ENCODE data around the gene KREMEN1.

Gene KREMEN1

DNA sequence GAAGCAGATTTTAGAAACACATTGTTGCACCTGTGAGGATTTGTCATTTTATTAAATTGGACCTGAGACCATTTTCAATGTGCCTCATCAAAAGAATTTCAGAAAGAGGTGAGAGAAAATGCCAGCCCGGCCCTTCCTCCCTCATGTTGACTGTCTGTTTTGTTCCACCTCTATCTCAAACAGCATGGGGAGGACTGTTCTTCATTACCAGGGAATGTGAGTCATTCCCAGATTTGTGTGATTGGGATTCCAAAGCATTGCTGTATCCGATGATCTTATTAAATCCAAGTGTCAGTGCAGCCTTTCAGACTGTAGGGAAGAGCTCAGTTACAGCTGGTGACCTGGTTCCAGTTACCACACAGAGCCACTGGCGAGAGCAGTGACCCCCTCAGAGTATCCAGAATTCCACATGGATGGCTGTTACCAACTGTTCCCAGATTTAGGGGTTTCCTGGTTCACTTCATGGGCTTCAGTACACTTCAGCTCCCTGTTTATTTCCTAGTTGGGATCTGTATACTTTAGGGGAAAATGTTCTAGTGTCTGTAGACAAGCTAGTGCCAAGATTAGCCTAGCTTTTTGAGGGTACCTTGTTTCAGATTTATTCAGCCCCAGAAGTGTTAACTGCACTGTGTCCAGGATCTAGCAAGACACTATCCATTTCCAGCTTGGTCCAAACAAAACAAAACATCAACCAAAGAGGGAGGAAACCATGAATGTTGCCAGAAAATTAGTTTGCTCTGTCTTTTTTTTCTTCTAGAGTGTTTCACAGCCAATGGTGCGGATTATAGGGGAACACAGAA, 20.9 kb downstream of the KREMEN1 start:
- H3K4me3 ChIP-seq (ENCODE audit: low read depth, low read length) = no peak overlapping the region
- no peak for DNase-seq (ENCODE audit: low read depth)
- TF ChIP-seq, protein P1, sequence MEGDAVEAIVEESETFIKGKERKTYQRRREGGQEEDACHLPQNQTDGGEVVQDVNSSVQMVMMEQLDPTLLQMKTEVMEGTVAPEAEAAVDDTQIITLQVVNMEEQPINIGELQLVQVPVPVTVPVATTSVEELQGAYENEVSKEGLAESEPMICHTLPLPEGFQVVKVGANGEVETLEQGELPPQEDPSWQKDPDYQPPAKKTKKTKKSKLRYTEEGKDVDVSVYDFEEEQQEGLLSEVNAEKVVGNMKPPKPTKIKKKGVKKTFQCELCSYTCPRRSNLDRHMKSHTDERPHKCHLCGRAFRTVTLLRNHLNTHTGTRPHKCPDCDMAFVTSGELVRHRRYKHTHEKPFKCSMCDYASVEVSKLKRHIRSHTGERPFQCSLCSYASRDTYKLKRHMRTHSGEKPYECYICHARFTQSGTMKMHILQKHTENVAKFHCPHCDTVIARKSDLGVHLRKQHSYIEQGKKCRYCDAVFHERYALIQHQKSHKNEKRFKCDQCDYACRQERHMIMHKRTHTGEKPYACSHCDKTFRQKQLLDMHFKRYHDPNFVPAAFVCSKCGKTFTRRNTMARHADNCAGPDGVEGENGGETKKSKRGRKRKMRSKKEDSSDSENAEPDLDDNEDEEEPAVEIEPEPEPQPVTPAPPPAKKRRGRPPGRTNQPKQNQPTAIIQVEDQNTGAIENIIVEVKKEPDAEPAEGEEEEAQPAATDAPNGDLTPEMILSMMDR (IDR thresholded peaks at IDR 0.05; ENCODE audit: insufficient read depth, low read depth, low read length, missing control alignments) = no peak

DNA sequence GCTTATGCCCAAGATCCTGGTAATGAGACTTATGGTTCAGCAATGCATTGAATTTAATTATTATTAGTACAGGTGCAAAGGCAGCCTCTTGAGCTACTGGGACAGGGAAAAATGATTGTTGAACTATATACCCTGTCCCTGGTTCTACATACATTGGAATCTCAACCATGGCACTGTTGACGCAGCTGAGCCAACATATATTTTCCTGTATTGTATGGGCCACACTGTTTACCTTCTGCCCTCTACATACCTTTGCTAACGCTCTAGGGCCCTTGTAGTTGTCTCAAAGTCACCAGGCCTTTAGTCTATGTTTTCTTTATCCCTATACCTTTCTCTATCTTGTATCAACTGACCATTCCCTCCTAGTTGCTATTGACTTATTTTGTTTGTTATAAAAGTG, 22.6 kb downstream of the KREMEN1 start:
- DNase-seq (ENCODE audit: low read depth) = no peak
- H3K4me3 ChIP-seq (ENCODE audit: low read depth, low read length) = no peak overlapping the region
- TF ChIP-seq, protein P1 (IDR thresholded peaks at IDR 0.05; ENCODE audit: insufficient read depth, low read depth, low read length, missing control alignments) = no peak

DNA sequence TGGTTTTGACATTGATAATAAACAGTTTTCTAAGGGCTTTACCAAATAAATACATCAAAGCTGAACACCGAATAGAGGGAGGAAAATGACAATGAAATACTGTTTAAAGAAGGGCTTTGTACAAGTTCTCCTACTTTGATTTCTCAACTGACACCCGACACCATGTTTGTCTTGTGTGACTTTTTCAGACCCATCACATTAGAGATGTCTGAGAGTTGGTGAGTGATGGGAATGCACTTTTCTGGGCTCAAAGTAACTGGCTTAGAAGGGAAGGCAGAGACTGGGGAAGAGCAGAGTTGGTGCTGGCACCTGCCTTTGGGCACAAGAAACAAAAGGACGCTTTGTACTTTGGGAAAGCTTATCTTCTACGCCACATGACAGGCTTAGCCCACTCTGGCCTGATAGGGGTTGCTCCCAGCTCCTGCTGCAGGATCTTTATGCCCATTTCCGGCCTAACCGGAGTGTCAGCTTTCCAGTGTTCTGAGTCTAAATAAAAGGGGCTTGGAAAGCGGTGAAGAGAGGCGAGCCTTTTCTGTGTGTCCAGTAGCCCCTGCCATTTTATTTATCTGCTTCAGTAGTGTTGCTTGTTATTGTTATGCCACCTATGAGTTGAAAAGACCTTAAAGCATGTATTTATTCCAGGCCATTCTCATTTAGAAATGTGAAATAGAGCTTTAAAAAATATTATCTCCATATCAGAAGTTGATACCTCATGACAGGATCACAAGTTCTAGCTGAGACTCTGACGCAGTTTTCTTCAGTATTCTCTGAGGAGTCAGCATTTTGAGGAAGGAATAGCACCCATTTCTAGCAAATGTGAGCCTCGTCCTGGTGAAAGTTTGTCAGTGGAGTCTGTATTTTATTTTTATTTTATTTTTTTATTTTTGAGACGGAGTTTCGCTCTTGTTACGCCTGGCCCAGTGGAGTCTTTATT, 24.2 kb downstream of the KREMEN1 start:
- H3K4me3 ChIP-seq (ENCODE audit: low read depth, low read length) = no peak overlapping the region
- DNase-seq (ENCODE audit: low read depth) = no peak
- TF ChIP-seq, protein P1 (IDR thresholded peaks at IDR 0.05; ENCODE audit: insufficient read depth, low read depth, low read length, missing control alignments) = no peak

DNA sequence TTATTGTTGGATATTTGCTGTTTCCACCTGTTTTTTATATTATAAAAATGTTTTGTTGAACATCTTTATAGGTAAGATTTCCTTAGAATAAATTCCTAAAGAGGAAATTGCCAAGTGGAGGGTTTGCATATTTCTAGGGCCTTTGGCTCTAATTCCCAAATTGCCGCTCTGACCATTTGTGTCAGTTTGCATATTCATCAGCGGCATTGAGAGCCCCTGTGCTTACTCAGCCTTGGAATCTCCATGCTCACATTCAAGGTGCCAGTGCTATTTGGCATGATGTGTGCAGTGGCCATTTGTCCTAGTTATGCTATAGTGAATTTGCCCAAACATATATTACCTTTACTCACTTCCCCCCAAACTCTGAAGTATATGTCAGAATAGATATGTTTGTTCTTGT, 25.5 kb downstream of the KREMEN1 start:
- no peak for DNase-seq (ENCODE audit: low read depth)
- TF ChIP-seq, protein P1 (IDR thresholded peaks at IDR 0.05; ENCODE audit: insufficient read depth, low read depth, low read length, missing control alignments) = no peak
- no peak overlapping the region for H3K4me3 ChIP-seq (ENCODE audit: low read depth, low read length)

DNA sequence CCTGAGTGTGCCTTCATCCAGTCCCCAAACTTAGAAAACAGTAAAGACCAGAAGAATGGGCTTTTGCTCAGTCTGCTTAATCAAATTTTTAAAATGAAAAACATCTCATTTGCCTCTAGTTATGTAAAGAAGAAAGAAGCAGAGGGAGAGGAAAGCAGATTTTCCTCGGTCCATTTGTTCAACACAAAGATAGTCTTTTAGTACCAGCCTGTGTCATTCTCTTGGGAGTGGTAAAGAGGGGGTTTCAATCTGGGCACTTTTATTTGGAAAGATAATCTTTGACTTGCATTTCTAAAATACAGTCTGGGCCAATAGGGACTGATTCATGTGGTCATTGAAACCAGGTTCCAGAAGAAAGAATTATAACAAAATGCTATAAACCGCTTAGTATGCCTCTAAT, 29.5 kb downstream of the KREMEN1 start:
- DNase-seq (ENCODE audit: low read depth) = no peak
- H3K4me3 ChIP-seq (ENCODE audit: low read depth, low read length) = no peak overlapping the region
- TF ChIP-seq, protein P1 (IDR thresholded peaks at IDR 0.05; ENCODE audit: insufficient read depth, low read depth, low read length, missing control alignments) = no peak

DNA sequence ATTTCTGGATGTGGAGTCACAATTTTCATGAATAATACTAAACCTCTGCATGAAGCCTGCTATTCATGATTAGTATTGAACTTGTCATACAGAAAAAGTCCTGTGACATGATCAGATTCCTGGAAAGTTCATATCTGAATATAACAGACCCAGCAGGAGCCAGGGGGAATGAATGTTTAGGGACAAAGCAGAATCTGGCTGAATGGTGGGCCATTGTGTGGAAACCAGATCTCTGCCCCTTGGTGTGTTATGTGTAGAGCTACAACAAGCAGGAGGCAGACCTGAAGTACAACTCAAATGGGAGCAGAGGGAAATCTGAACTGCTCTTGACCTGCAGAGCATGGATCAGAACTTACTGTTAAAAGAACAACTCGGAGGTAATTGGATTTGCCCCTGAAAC, 30.3 kb downstream of the KREMEN1 start:
- TF ChIP-seq, protein P1 (IDR thresholded peaks at IDR 0.05; ENCODE audit: insufficient read depth, low read depth, low read length, missing control alignments) = no peak
- H3K4me3 ChIP-seq (ENCODE audit: low read depth, low read length) = no peak overlapping the region
- no peak for DNase-seq (ENCODE audit: low read depth)
